K562 (cell line): ENCODE results near the gene SKIC2. TPM values are rescaled to one million over a fixed set of nuclear protein-coding genes. Genes with fewer than 3 reads are reported as not detected.

Source experiments
- ARID3B ChIP-seq: fragments of 250-450 bp; sonication (Bioruptor Pico); IDR thresholded peaks from 2 replicates; pipeline ENCODE4 v1.4.0; 2020; ENCODE audit warnings: borderline replicate concordance
- CEBPG ChIP-seq, 3 experiments: fragments of 200-800 bp in 1 of 3; sonication (Bioruptor generic) in 1 of 3; sonication (generic) in 1 of 3; formaldehyde crosslinking in 1 of 3; IDR thresholded peaks in 2 of 3; conservative IDR thresholded peaks in 1 of 3; 2 replicates each; pipeline versions ENCODE4 v1.6.1 to v1.8.0; 2016 to 2022; ENCODE audit warnings: missing compliant biosample characterization in 2 of 3, missing genetic modification characterization in 2 of 3, mild to moderate bottlenecking in 1 of 3, missing genetic modification reagents in 1 of 3
- CREB3L1 ChIP-seq: fragments of 450-650 bp; IDR thresholded peaks from 2 replicates; pipeline ENCODE4 v1.6.1; 2014; ENCODE audit warnings: low read depth, mild to moderate bottlenecking, moderate library complexity, borderline replicate concordance
- DLX4 ChIP-seq: fragments of 250-450 bp; sonication (Bioruptor Pico); IDR thresholded peaks from 2 replicates; pipeline ENCODE4 v1.6.1; 2021; ENCODE audit warnings: mild to moderate bottlenecking
- ELF4 ChIP-seq: fragments of 450-650 bp; formaldehyde crosslinking; IDR thresholded peaks from 2 replicates; pipeline ENCODE4 v1.4.0; 2022; ENCODE audit warnings: missing genetic modification characterization
- KLF1 ChIP-seq: fragments of 450-650 bp; IDR thresholded peaks from 2 replicates; pipeline ENCODE4 v1.6.1; 2016; ENCODE audit warnings: missing genetic modification characterization, missing compliant biosample characterization
- MYC ChIP-seq, 2 experiments: fragments of 250-450 bp in 1 of 2; sonication (Bioruptor Pico) in 1 of 2; IDR thresholded peaks; 2 replicates each; pipeline versions ENCODE4 v1.5.1 to v1.6.1; 2012 to 2021; ENCODE audit warnings: low read depth in 2 of 2, borderline replicate concordance in 1 of 2, improper control_type of control experiment in 1 of 2, low read length in 1 of 2, mild to moderate bottlenecking in 1 of 2, moderate library complexity in 1 of 2
- MYNN ChIP-seq, 2 experiments: sonication (generic); formaldehyde crosslinking in 1 of 2; IDR thresholded peaks; 2 replicates each; pipeline versions ENCODE4 v1.5.0 to v1.6.1; 2016 to 2020; ENCODE audit warnings: antibody characterized with exemption in 1 of 2, missing genetic modification reagents in 1 of 2
- NR1H2 ChIP-seq: sonication (generic); formaldehyde crosslinking; IDR thresholded peaks from 2 replicates; pipeline ENCODE4 v1.4.0; 2020; ENCODE audit warnings: mild to moderate bottlenecking, missing genetic modification reagents
- PHB ChIP-seq: fragments of 250-450 bp; sonication (Bioruptor Pico); IDR thresholded peaks from 2 replicates; pipeline ENCODE4 v1.5.0; 2021
- POLR2A ChIP-seq: fragments of 450-650 bp; conservative IDR thresholded peaks from 2 replicates; pipeline ENCODE4 v1.6.1; 2016
- POLR2G ChIP-seq: fragments of 200-400 bp; formaldehyde crosslinking; IDR thresholded peaks from 2 replicates; pipeline ENCODE4 v1.6.1; 2017; ENCODE audit warnings: low read depth, mild to moderate bottlenecking, antibody characterized with exemption, low read length, moderate library complexity
- POU5F1 ChIP-seq: fragments of 150-350 bp; IDR thresholded peaks from 2 replicates; pipeline ENCODE4 v1.6.1; 2014; ENCODE audit warnings: borderline replicate concordance, low read length, low read depth, mild to moderate bottlenecking; ENCODE audit not compliant: partially characterized antibody
- RAD51 ChIP-seq: fragments of 450-650 bp; IDR thresholded peaks from 2 replicates; pipeline ENCODE4 v1.7.1; 2016; ENCODE audit warnings: low read depth, mild to moderate bottlenecking, borderline replicate concordance
- SMAD2 ChIP-seq: fragments of 150-350 bp; IDR thresholded peaks from 2 replicates; pipeline ENCODE4 v1.6.1; 2014; ENCODE audit warnings: low read depth, mild to moderate bottlenecking, low read length
- SMC3 ChIP-seq: conservative IDR thresholded peaks from 2 replicates; pipeline ENCODE4 v1.6.1; 2011; ENCODE audit warnings: low read depth, low read length, improper control_type of control experiment; ENCODE audit not compliant: insufficient read depth
- TCFL5 ChIP-seq: fragments of 250-450 bp; sonication (Bioruptor Pico); conservative IDR thresholded peaks from 2 replicates; pipeline ENCODE4 v1.6.1; 2021; ENCODE audit warnings: mild to moderate bottlenecking, moderate library complexity, matching md5 sums
- TEAD2 ChIP-seq: fragments of 450-650 bp; IDR thresholded peaks from 2 replicates; pipeline ENCODE4 v1.6.1; 2016; ENCODE audit warnings: missing genetic modification characterization, control low read depth, missing compliant biosample characterization
- ZBTB2 ChIP-seq: fragments of 450-650 bp; IDR thresholded peaks from 2 replicates; pipeline ENCODE4 v1.6.1; 2016; ENCODE audit warnings: antibody characterized with exemption
- ZFP30 ChIP-seq: fragments of 250-450 bp; sonication (Bioruptor Pico); IDR thresholded peaks from 2 replicates; pipeline ENCODE4 v1.8.0; 2022; ENCODE audit warnings: moderate library complexity, mild to moderate bottlenecking, inconsistent platforms, borderline replicate concordance
- ZNF212 ChIP-seq: fragments of 450-650 bp; formaldehyde crosslinking; IDR thresholded peaks from 2 replicates; pipeline ENCODE4 v1.4.0; 2020; ENCODE audit warnings: mild to moderate bottlenecking
- ZNF408 ChIP-seq: fragments of 250-450 bp; sonication (Bioruptor Pico); IDR thresholded peaks from 2 replicates; pipeline ENCODE4 v1.4.0; 2020; ENCODE audit warnings: low read depth, mild to moderate bottlenecking, moderate library complexity
- ZNF764 ChIP-seq: fragments of 250-450 bp; sonication (Bioruptor Pico); IDR thresholded peaks from 2 replicates; pipeline ENCODE4 v1.4.0; 2020; ENCODE audit warnings: low read depth, mild to moderate bottlenecking, moderate library complexity
- ZNF780A ChIP-seq: fragments of 250-450 bp; sonication (Bioruptor Pico); IDR thresholded peaks from 2 replicates; pipeline ENCODE4 v1.5.0; 2021; ENCODE audit warnings: mild to moderate bottlenecking
- polyA plus RNA-seq, 8 experiments: library from polyadenylated mRNA; depleted of rRNA in 4 of 8; stranded (reverse) in 5 of 8; unstranded in 3 of 8; fragments of >200 nt; fragmentation: Nextera tagmentation in 2 of 8; fragmentation: Illumina TruSeq in 1 of 8; extraction: Ambion mirVana in 2 of 8; extraction: Trizol in 1 of 8; gene quantifications; 2 replicates each; pipeline versions ENCODE4 v1.2.1 to v1.2.3, GENCODE V29; 2011 to 2014; ENCODE audit warnings: inconsistent platforms in 1 of 8, missing spikeins in 1 of 8
- total RNA-seq, 7 experiments: library from RNA; depleted of rRNA in 6 of 7; stranded (reverse); fragments of >200 nt in 6 of 7; fragmentation: Illumina TruSeq in 2 of 7; extraction: Trizol in 2 of 7; gene quantifications; 2 replicates each; pipeline versions ENCODE4 v1.2.1 to v1.2.3, GENCODE V29; 2011 to 2021; ENCODE audit warnings: low replicate concordance in 1 of 7

Gene SKIC2
- total and polyA plus RNA-seq, 9 of the 15 experiments (the other 6 are each of a cell fraction or from before 2014, with no cell fraction given), result 3.3 to 94.6 (median 38.8) TPM

- TF ChIP-seq CEBPG (CRISPR knock-in tag; IDR thresholded peaks at IDR 0.05) (peak; percentile 34; the same call in 1 of the 2 replicates), CEBPG (tag; conservative IDR thresholded peaks at IDR 0.05 in 1 of 2, IDR thresholded peaks at IDR 0.05 in 1 of 2) (no peak), ELF4 (CRISPR knock-in tag) (peak; percentile 93), SMC3 (no peak), ZBTB2 (no peak), DLX4 (CRISPR knock-in tag) (no peak), ZNF408 (CRISPR knock-in tag) (no peak), ZFP30 (CRISPR knock-in tag) (no peak), ZNF212 (CRISPR knock-in tag) (no peak), TCFL5 (no peak), MYC (IDR thresholded peaks at IDR 0.05; ENCODE audit: low read depth, low read length) (no peak), MYC (CRISPR knock-in tag; IDR thresholded peaks at IDR 0.05; ENCODE audit: borderline replicate concordance, low read depth) (no peak; the same call in 1 of the 2 replicates), NR1H2 (CRISPR knock-in tag) (peak; percentile 98), ZNF780A (CRISPR knock-in tag) (no peak), SMAD2 (no peak), RAD51 (no peak), PHB (no peak; the same call in 1 of the 2 replicates), POLR2G (no peak), ARID3B (CRISPR knock-in tag) (no peak), TEAD2 (0 out of 2 replicates have a peak, but pooled peaks have one; percentile 27), KLF1 (no peak), MYNN (IDR thresholded peaks at IDR 0.05) (no peak), MYNN (CRISPR knock-in tag; IDR thresholded peaks at IDR 0.05) (no peak), ZNF764 (CRISPR knock-in tag) (no peak), POLR2A (peak; percentile 54), POU5F1 (no peak), CREB3L1 (no peak)
Measured at GRCh38 chr6:31972709-31973350, 13.9 kb downstream of the SKIC2 start (continued).
